Right lobe of liver (tissue), 6 donors: ENCODE data around the gene KDM2B. TPM values are rescaled to one million over a fixed set of nuclear protein-coding genes. Genes with fewer than 3 reads are reported as not detected.

Source experiments
- ATAC-seq, 4 donors: fragments of 200-7000 bp; cut with Tn5 transposase; one replicate each; pipeline ENCODE4 v1.9.1; 2020; ENCODE audit warnings: mild to moderate bottlenecking in 4 of 4, moderate library complexity in 4 of 4
- DNase-seq, 3 donors: peaks; one replicate each; pipeline ENCODE4 v3.0.0-alpha.2; 2020
- H3K27ac ChIP-seq, 3 donors: fragments of 200-600 bp; one replicate each; pipeline ENCODE4 v1.8.0; 2022
- H3K27me3 ChIP-seq, 2 donors: fragments of 200-600 bp; one replicate each; pipeline ENCODE4 v1.8.0; 2022
- H3K36me3 ChIP-seq, 4 donors: fragments of 200-600 bp; sonication (generic) in 1 of 4; one replicate each; pipeline versions ENCODE4 v1.5.1 to v1.8.0; 2017 to 2022; ENCODE audit warnings: control low read depth in 1 of 4
- H3K4me1 ChIP-seq, 4 donors: fragments of 200-600 bp; sonication (generic) in 1 of 4; one replicate each; pipeline versions ENCODE4 v1.5.1 to v1.8.0; 2017 to 2022; ENCODE audit warnings: control low read depth in 1 of 4
- H3K4me3 ChIP-seq, 3 donors: fragments of 200-600 bp; one replicate each; pipeline ENCODE4 v1.8.0; 2022
- H3K9me3 ChIP-seq, 4 donors: fragments of 200-600 bp; sonication (generic) in 1 of 4; one replicate each; pipeline versions ENCODE4 v1.5.1 to v1.8.0; 2017 to 2022; ENCODE audit warnings: control low read depth in 1 of 4
- POLR2A ChIP-seq: fragments of 450-650 bp; IDR thresholded peaks from one replicate; pipeline ENCODE4 v1.6.1; 2017; ENCODE audit warnings: antibody characterized with exemption, mild to moderate bottlenecking
- WGBS: methylation state at CpG from one replicate; pipeline ENCODE4 v1.1.6; 2018; ENCODE audit warnings: low coverage, low lambda C conversion rate; ENCODE audit not compliant: insufficient coverage; ENCODE audit errors: missing lambda C conversion rate; 5-methylcytosine and 5-hydroxymethylcytosine counted together
- intact Hi-C, 2 donors: fragments of 100-400 bp; cut with DNase I; formaldehyde crosslinking; loops; one replicate each; pipeline versions ENCODE4 v1.11.2 to v1.14.1; 2022
- total RNA-seq, 6 experiments: library from RNA; depleted of rRNA in 2 of 6; stranded (reverse); fragments of >200 nt in 2 of 6; fragmentation: NEBNext Ultra II Directional in 3 of 6; extraction: Animal tissue kit (Norgen Biotek cat#: 25700) in 3 of 6; gene quantifications; one replicate each; pipeline versions ENCODE4 v1.1.0 to v1.2.4, GENCODE V29; 2016 to 2023
- TF ChIP-seq, protein P1 (sequence below), 4 donors: fragments of 200-600 bp in 3 of 4; fragments of 450-650 bp in 1 of 4; IDR thresholded peaks; one replicate each; pipeline versions ENCODE4 v1.5.1 to v1.8.0; 2016 to 2022; ENCODE audit warnings: antibody characterized with exemption in 4 of 4, mild to moderate bottlenecking in 2 of 4
- donor health status: DM: no; HTN: yes; CAD: no.
- donor health status: DM: no; HTN: no; CAD: no.
- donor health status: DM: no; HTN: no; CAD: no.
- donor health status: DM: no; HTN: yes; CAD: no.
- donor health status: DM: no; HTN: yes; CAD: no.

KDM2B gene
- total RNA-seq, 6 experiments from 2014 or later, result 4.8 to 22.8 (median 9.8) TPM

DNA sequence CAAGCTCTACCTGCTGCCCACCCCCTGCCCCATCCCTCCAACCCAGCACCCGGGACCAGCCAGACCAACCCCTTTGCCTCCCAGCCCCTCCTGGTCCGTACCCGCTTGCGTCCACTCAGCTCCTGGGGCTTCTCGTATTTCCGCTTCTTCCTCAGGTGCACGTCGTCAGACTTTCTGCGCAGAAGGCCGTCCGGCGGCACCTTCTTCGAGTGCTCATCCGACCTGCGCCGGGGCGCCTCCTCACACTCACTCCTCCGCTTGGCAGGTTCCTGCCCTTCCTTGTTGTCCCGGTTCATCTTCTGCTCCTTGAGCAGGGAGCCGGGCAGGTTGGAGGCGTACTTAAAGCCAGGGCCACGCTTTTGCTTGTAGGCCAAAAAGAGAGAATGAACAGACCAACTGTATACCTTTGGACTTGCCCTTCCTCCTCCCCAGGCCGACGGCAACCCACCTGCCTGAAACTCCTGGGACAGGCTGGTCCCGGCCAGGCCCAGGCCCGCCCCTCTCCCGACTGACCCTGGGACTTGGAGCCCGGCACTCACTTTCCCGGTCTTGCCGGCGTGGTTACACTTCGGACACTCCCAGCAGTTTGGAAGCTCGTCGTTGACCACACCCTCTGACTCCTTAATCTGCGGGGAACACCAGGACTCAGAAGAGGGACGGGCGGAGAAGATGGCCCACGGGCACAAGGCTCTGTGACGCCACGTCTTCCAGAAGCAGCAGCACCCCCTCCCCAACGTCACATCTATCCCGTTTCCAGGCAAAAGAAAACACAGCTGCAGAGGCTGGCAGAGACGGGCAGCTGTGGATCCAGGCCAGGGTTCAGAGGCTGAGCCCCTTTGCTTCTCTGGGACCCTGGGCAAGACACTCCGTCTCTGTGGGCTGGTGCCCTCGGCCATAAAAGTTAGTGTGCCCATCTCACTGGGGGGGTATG is 136.6 kb downstream of the KDM2B start:
- Histone ChIP-seq H3K4me1 (peaks cover 0 to 9% (median 3%) of the 10 kb centered on the region in 4 donors), H3K27me3 (no peaks in the 10 kb centered on the region), H3K27ac (no peak overlapping the region), H3K36me3 (peaks cover 0 to 16% (median 8%) of the 10 kb centered on the region in 4 donors), H3K9me3 (no peaks in the 10 kb centered on the region), H3K4me3 (no peak overlapping the region)
- ATAC-seq (no peak), DNase-seq (peak in 1 of 3 donors; percentile 58)
- intact Hi-C loops, result loop anchor here in 1 of 2 donors (10.0 kb wide), 1 partner anchor 119 kb away; no protein-coding TSS in a partner anchor
- WGBS, result 65% methylated on average over 4 of the region's 45 CpGs
- no peak for TF ChIP-seq POLR2A
- TF ChIP-seq, protein P1, sequence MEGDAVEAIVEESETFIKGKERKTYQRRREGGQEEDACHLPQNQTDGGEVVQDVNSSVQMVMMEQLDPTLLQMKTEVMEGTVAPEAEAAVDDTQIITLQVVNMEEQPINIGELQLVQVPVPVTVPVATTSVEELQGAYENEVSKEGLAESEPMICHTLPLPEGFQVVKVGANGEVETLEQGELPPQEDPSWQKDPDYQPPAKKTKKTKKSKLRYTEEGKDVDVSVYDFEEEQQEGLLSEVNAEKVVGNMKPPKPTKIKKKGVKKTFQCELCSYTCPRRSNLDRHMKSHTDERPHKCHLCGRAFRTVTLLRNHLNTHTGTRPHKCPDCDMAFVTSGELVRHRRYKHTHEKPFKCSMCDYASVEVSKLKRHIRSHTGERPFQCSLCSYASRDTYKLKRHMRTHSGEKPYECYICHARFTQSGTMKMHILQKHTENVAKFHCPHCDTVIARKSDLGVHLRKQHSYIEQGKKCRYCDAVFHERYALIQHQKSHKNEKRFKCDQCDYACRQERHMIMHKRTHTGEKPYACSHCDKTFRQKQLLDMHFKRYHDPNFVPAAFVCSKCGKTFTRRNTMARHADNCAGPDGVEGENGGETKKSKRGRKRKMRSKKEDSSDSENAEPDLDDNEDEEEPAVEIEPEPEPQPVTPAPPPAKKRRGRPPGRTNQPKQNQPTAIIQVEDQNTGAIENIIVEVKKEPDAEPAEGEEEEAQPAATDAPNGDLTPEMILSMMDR (IDR thresholded peaks at IDR 0.05), result no peak

DNA sequence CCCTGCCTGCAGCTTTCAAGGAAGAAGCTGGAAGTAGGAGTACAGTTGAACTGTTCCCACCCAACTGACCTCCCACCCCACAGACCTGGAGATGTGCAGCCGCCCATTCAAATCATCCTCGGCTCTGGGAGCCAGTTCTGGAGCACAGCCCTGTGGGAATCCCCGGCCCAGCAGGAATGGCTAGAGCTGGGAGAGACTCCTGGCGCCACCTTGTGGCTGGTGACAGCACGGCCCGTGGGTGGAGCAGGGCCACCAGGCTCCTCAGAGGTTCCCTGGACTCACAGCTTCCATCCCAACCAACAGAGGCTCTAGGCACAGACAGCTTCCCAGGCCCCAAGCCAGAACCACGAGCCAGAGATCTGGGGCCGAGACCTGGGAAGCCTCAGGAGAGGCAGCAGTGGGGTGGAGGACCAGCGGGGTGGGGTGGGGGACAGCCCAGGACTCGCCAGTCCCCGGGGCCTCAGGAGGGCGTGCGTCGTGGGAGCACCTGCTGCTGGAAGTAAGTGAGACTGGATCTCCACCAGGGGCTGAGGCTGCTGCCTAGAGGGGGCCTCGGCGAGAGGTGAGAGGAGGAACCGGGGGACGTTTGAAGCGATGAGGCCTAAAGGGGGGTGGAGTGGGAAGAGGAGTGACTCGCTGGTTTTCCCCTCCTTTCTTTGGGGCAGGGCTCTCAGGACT is 137.5 kb downstream of the KDM2B start:
- Histone ChIP-seq H3K4me3 (no peak overlapping the region), H3K36me3 (peaks cover 0 to 23% (median 9%) of the 10 kb centered on the region in 4 donors), H3K27ac (no peak overlapping the region), H3K4me1 (peaks cover 0 to 9% (median 3%) of the 10 kb centered on the region in 4 donors), H3K9me3 (no peaks in the 10 kb centered on the region), H3K27me3 (no peaks in the 10 kb centered on the region)
- TF ChIP-seq, protein P1 (IDR thresholded peaks at IDR 0.05), result peak; percentile 82 to 87 (median 85)
- no peak for TF ChIP-seq POLR2A
- DNase-seq (peak; percentile 83 to 88 (median 87)), ATAC-seq (peak; percentile 91 to 95 (median 94))
- intact Hi-C loops, result loop anchor here in 1 of 2 donors (10.0 kb wide), 1 partner anchor 119 kb away; no protein-coding TSS in a partner anchor
- WGBS, result 0% methylated on average over 1 of the region's 20 CpGs

DNA sequence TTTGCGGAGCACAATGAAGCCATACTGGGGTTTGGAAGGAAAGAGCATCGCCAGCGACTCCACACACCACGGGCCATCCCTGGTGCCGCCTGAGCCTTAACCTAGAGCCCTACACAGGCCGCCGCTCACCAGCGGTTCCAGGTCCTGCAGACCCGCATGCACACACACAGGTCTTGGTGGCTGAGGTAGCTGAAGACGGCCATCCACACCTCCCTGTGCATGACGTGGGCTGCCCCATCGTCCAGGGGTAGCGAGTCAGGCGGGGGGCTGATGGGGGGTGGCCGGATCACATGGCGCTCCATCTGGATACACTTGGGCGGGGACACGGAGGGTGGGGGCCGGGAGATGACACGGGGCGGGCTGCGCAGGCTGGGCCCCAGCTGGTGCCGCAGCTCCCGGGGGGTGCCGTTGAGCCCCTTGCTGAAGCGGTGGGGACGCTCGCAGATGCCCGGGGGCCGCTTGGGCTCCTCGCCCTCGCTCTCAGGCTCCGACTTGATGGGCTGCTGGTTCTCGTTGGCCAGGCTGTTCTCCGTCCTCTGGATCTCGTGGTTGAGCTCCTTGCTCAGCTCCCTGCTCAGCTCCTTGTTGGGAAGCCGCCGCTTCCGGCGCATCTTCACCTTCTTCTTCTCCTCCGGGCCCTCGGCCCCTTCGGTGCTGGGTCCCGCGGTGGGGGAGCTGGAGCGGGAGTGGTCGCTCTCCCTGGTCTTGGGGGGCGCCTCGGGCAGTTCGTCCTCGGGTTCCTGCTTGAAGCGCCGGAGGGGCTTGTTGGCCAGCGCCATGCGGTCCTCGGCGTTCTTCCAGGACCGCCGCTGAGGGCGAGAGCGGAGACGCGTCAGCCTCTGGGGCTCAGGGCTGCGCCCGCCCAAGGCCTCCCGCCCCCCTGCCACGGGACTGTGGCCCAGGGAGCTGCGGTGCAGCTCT is 138.5 kb downstream of the KDM2B start:
- H3K27me3 ChIP-seq, result no peaks in the 10 kb centered on the region
- no peak for ATAC-seq
- DNase-seq, result no peak
- no peak for TF ChIP-seq POLR2A
- TF ChIP-seq, protein P1 (IDR thresholded peaks at IDR 0.05), result no peak
- H3K4me3 ChIP-seq, result no peak overlapping the region
- peaks cover 0 to 7% (median 3%) of the 10 kb centered on the region in 4 donors for H3K4me1 ChIP-seq
- H3K27ac ChIP-seq, result no peak overlapping the region
- intact Hi-C loops, result loop anchor here in 1 of 2 donors (10.0 kb wide), 1 partner anchor 117 kb away; no protein-coding TSS in a partner anchor
- WGBS, result 93% methylated on average over 16 of the region's 68 CpGs
- H3K36me3 ChIP-seq, result peaks cover 0 to 23% (median 9%) of the 10 kb centered on the region in 4 donors
- no peaks in the 10 kb centered on the region for H3K9me3 ChIP-seq

DNA sequence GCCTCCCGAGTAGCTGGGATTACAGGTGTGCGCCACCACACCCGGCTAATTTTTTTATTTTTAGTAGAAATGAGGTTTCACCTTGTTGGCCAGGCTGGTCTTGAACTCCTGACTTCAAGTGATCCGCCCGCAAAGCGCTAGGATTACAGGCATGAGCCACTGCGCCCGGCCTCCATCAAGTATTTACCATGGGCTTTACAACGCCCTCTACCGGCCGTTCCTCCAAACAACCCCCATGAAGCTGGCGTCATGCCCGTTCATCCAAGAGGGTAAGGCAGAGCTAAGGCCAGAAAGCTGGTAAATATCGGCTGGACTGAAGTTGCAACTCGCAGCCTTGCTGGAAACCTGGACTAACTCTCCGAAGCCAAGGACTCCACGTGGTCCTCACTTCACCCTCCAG is 139.3 kb downstream of the KDM2B start:
- Histone ChIP-seq H3K27ac (no peak overlapping the region), H3K4me3 (no peak overlapping the region), H3K27me3 (no peaks in the 10 kb centered on the region), H3K4me1 (no peaks in the 10 kb centered on the region), H3K36me3 (peaks cover 0 to 23% (median 10%) of the 10 kb centered on the region in 4 donors), H3K9me3 (no peaks in the 10 kb centered on the region)
- no peak for DNase-seq
- intact Hi-C loops, result loop anchor here in 1 of 2 donors (10.0 kb wide), 1 partner anchor 117 kb away; no protein-coding TSS in a partner anchor
- WGBS, result 83% methylated on average over 12 of the region's 17 CpGs
- no peak for ATAC-seq
- no peak for TF ChIP-seq POLR2A
- TF ChIP-seq, protein P1 (IDR thresholded peaks at IDR 0.05), result peak in 3 of 4 donors; percentile 18 to 23 (median 21)
